Fibroblast of upper back skin (primary cell): ENCODE data around the gene ABCE1.
"Not testable (repeated sequence)": the region's sequence is repeated elsewhere in the genome, so short reads cannot be mapped to it uniquely, and the experiment has no call there.

Source experiments
- DNase-seq: peaks from one replicate; pipeline ENCODE4 v3.0.0-alpha.2; 2013

ABCE1 gene

DNA sequence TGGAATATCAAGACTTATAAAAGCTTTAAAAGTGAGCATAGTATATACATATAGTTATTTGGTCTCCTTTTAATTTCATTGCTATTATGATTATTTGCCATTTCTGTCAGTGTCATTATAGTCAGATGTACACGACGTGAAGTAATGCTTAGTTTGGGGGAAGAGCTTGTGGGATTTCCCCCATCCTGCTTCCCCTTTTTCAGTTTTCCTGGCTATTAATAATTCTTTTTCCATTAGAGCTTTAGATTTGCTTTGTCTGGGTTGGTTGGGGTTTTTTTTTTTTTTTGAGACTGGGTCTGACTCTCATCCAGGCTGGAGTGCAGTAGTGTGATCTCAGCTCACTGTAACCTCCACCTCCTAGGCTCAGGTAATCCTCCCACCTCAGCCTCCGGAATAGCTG, 5.4 kb downstream of the ABCE1 start:
- no peak for DNase-seq

- no peak for DNase-seq
These were observed 9.0 kb downstream of the ABCE1 start for GRCh38 chr4:145107126-145107525.

GRCh38 chr4:145108128-145108527, 10.0 kb downstream of the ABCE1 start:
- no peak for DNase-seq

- DNase-seq, result no peak
These were observed 27.3 kb downstream of the ABCE1 start for GRCh38 chr4:145125396-145125795.

- DNase-seq, result peak; percentile 1
These were observed 32.0 kb downstream of the ABCE1 start for GRCh38 chr4:145130130-145130529.

GRCh38 chr4:145130788-145131399, 32.8 kb downstream of the ABCE1 start:
- peak; percentile 94 for DNase-seq

DNA sequence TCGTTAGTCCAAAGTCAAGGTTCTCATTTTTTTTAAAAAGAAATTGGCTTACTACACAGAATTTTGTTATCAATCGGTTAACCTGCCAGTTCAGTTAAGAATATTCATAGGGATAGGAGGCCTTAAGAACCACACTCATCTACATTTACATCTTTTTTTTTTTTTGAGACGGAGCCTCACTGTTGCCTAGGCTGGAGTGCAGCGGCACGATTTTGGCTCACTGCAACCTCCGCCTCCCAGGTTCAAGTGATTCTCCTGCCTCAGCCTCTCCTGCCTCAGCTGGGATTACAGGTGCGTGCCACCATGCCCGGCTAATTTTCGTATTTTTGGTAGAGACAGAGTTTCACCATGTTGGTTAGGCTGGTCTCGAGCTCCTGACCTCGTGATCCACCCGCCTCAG, 33.7 kb downstream of the ABCE1 start:
- DNase-seq, result no peak

DNA sequence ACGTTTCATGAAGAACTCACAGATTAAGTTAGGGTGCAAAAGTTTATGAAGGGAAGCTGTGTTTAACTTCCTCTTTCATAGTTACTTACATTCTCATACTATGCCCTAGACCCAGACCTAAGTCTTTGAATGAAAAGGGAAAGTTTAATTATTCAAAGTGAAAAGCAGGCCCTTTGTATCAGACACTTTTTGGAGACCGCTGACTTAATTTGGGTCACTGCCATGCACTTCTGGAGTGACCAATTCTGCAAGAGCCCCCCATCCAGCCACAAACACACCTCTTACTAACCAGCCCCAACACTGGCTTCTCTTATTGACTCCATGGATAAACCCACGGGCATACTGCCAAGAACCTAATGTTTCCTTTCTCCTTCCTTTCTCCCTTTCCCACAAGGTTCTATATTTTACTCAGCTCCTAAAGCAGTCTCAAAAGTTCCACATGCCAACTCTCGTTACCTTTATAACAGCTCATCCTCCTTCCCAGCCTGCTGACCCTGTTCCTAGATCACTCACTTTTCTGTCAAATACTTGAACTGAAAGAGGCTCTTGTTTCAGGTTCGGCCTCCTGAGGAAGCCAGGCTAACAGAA, 34.5 kb downstream of the ABCE1 start:
- DNase-seq, result peak; percentile 14

DNA sequence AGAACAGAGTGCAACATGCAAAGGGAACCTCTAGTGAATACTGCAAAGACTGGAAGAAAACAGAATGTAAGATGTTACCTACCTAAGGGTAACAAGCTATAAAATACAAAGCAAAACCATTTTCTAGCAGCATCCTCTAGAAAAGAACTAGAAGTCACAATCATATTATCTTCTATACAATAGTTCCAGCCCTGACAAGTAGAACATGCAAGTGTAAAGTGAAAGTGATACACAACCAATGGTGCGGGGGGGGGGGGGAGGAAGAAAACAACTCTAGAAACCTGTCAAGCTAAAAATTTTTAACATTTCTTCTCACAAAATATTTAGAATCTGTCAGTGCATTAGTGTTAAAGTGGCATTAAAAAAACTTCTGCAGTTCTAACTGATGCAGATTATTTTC, 38.1 kb downstream of the ABCE1 start:
- not testable (repeated sequence) for DNase-seq

DNA sequence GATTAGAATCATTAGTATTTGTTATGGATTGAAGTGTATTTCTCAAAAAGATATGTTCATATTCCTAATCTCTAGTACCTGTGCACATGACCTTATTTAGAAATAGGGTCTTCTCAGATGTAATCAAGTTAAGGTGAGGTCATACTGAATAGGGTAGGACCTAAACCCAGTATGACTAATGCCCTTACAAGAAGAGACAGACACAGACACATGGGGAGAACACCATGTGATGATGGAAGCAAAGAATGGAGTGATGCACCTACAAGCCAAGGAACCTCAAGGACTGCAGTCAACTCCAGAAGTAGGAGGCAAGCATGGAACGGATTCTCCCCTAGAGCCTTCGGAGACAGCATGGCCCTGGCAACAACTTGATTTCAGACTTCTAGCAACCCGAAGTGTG, 50.9 kb downstream of the ABCE1 start:
- DNase-seq, result no peak

- no peak for DNase-seq
These were observed 55.2 kb downstream of the ABCE1 start for GRCh38 chr4:145153181-145153903.

- DNase-seq, result no peak
These were observed 55.8 kb downstream of the ABCE1 start for GRCh38 chr4:145153904-145154298.

DNA sequence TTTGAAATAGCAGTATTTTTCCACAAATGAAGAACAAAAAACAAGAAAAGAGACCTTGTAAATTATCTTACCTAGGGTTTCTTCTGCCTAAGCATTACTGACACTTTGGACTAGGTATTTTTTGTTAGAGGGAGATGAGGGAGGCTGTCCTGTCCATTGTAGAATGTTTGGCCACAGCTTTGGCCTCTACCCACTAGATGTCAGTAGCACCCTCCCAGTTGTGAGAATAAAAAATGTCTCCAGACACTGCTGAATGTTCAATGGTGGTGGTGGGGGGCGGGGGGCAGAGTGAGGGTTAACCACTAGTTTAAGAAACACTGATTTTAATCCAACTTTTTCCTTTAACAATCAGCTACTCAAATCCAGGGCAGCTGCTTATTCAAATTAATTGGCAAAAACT, 56.5 kb downstream of the ABCE1 start:
- peak; percentile 36 for DNase-seq

- DNase-seq, result no peak
These were observed 57.3 kb downstream of the ABCE1 start for GRCh38 chr4:145155268-145155870.

DNA sequence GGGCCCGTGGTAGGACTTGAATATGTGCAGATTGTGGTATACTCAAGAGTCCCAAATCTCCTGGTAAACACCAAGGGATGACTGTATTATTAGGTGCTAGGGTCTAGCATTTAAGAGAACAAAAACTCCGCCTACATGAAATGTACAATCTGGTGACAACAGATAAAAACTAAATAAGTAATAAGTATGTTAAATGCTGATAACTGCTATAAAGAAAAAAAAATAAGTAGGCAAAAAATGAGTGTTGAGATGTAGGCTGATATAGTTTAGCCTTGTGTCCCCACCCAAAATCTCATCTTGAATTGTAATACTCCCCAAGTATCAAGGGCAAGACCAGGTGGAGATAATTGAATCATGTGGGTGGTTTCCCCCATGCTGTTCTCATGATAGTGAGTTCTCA, 58.9 kb downstream of the ABCE1 start:
- no peak for DNase-seq

GRCh38 chr4:145161549-145161948, 63.4 kb downstream of the ABCE1 start:
- no peak for DNase-seq

DNA sequence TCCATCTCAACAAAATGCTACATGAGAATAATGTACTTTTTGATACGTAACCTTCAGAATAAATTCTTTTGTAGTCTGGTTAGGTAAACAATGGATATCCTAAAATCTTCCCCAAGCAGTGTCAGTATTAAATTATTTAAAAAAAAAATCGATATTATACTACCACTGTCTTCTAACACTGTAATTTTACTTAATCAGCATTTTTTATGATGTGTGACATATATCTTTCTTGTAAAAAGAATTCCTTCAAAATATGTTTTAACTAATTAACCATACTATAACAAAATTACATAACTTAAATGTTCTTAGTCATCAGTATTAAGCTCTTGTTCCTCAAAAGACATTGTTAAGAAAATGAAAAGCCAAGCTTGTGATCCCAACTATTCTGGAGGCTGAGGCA, 69.8 kb downstream of the ABCE1 start:
- DNase-seq, result no peak

GRCh38 chr4:145168581-145169187, 70.6 kb downstream of the ABCE1 start:
- DNase-seq, result no peak

DNA sequence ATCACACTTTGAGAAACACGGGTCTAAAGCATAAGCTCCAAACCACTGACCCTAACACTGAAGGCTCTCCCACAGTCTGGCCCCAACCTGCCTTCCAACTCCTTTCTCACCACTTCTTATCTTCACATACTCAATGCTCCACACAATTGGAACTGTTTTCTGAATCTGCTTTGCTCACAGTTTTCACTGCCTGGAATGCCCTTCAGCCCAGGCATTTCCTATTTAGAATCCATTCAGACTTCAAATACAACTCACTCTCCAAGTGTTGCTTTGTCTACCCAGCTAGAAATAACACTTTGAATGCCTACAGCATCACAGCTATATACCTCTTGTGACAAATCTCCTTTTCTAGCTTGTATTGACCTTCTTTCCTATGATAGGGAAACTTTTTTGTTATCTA, 72.1 kb downstream of the ABCE1 start:
- no peak for DNase-seq

DNA sequence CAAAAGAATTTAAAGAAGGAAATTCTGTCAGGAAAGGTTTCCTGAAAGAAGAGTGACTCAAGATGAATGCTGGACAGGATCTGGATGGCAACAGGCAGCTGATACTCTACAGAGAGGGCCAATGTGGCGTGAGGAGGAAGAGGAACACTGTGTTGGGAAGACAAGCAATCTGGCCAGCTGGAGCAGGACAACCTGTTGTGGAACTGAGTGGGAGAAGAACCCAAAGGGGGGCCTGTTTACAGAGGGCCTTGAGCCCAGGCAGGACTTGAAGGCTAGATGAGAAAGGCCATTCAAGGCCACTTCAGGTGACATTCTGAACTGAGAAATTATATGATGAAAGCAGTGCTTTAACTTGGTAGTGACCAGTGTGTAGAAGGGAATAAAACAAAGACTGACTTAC, 73.8 kb downstream of the ABCE1 start:
- no peak for DNase-seq

GRCh38 chr4:145176641-145177432, 78.7 kb downstream of the ABCE1 start:
- no peak for DNase-seq

DNA sequence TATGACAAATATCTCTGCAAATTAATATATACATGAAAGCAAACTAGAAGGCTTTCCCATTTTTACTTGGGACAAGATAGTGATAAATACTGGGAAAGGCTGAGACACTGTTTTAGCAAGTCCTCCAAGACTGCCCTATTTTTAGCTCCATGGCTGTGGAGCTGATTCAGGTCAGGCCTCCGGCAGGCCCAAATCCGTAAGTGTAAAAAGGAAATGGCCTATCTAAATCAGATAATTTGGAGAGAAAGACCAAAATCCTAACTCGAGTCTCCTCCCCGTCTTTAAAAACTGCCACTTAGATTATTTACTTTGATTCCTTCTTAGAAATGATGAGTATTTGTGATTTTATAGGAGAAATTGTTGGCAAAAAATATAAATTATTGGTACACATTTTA, 79.4 kb downstream of the ABCE1 start:
- DNase-seq, result no peak
